T-helper 1 cell (primary cell): ENCODE measurements around the gene UTRN.
A peak's percentile ranks its signal among the peaks of the same experiment; 100 is the strongest.

Experiments used
- DNase-seq, 5 donors: peaks; one replicate each; pipeline ENCODE4 v3.0.0-alpha.2; 2012 to 2020

Gene UTRN

DNA sequence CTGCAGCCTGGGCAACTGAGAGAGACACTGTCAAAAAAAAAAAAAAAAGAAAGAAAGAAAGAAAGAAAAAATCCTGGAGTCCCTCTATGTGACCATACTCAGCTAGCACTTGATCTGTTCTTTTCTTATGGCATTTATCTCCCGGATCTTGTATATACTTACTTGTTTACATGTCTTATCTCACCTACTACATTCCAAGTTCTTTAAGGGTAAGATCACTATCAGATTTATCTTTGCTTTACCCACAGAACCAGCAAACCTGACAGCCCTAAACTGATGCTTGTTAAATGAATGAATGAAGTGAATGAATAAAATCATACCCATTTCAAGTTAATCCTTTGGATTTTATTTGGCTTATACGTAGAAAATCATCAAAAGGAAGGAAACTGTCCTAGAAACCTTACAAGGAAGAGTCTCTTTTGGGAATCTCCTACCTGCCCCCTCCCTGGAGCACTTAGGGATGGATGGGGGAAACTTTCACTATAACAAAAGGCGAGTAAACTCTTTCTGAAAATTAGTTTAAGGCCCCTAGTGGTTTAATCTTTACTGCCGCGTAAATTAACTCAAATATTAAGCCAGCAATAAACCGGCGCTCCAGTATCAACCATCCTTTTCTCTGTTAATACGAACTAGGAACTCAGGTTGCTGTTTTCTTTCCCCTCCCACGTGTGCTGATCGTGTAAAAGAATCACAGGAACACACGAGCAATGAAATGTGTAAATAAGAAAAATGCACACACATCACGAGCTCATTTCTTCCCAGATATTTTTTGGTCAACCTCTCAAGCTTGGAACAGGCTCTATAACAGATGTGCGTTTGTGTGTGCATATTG, 1.3 kb upstream of the UTRN start:
- no peak for DNase-seq

GRCh38 chr6:144284478-144284782, 705 bp upstream of the UTRN start:
- DNase-seq, result no peak

- DNase-seq, result no peak
Observed at GRCh38 chr6:144285548-144285797, 338 bp downstream of the UTRN start.

GRCh38 chr6:144285798-144286502, 815 bp downstream of the UTRN start:
- DNase-seq, result peak; percentile 7 to 41 (median 13)

DNA sequence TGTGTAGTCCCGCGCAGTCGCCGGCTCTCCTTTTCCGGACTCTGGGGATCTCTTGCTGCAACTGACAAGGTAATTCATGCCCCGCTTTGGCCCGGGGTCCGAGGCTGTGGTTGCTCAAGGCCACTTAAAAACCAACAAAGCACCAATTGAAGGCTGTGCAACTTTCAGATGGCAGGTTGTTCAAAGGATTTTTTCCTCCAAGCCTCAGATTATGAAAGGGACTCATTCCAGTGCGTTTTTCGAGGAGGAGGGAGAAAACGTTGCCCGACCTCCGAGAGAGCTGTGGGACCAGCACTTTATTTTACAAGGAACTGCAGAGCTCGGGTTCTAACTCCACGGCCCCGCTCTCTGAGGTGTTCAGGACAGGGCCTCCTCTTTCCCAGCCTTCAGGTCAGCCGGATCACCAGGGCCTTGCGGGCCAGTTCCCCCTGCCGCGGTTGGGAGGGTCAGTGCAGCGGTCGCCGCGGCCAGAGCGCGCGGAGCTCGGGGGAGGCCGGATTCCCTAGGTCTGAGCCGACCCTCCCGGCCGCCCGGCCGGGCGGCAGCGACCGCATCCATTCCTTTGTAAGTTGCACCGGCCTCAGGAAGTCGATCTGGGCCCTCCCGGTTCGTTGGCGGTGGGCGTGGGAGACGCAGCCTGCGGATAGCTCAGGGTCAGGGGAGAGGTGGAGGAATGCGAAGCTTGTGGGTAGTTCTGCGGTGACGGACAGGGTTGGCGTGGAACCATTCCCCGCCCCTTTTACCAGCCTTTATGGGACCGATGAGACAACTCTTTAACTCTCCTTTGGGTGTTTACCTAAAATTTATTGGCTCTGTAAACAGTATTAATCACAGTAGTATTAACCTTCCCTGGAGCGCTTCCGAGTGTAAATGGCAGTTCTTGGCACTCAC, 1.6 kb downstream of the UTRN start:
- peak in 2 of 5 donors; percentile 5 to 6 for DNase-seq

DNA sequence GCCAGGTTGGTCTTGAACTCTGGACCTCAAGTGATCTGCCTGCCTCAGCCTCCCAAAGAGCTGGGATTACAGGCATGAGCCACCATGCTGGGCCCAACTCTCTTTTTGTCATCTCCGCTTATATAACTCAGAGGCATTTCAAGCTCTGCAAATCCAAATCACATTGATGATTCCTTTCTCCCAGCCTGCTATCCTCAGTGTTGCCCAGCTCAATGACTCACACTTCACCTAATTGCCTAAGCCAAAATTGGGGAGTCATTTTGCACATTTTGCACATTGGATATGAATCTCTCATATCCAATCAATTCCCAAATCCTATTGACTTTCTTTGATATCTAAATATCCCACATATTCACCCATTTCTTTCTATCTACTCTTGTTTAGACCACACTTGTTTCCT, 3.9 kb downstream of the UTRN start:
- no peak for DNase-seq

DNA sequence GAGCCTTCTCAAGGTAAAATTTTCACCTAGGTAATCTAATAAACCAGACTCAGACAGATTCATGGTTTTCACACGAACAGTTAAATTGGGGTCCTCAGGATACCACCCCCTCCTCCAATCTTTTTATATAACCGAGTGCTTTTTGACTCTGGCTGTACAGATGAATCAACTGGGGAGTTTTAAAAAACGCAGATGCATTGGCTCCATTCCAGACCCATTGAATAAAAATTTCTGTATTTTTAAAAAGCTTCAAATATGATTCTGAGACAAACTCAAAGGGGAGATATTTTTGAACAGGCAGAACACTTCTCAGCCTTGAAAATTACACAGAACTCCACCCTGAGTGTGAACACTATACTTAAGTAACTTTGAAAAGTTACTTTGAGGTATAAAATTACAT, 7.2 kb downstream of the UTRN start:
- no peak for DNase-seq

GRCh38 chr6:144294016-144294415, 8.9 kb downstream of the UTRN start:
- DNase-seq, result no peak

DNA sequence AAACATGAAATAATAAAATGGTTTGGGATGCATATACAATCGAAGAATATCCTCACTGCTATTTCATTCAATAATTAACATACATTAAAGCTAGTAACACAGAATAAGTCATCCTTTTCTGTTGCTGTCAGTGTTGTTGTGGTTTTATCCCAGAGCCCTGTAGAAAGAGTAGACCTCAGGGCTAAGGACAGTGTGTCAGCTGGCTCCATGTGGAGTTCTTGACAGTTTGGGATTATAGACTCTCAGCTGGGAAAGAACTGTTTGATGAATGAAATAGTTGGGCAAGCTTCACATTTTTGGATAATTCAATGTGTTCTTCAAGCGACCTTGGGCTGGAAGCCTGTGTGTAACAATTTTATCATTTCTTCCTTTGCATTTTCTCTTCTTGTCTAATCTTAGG, 10.1 kb downstream of the UTRN start:
- DNase-seq, result no peak

DNA sequence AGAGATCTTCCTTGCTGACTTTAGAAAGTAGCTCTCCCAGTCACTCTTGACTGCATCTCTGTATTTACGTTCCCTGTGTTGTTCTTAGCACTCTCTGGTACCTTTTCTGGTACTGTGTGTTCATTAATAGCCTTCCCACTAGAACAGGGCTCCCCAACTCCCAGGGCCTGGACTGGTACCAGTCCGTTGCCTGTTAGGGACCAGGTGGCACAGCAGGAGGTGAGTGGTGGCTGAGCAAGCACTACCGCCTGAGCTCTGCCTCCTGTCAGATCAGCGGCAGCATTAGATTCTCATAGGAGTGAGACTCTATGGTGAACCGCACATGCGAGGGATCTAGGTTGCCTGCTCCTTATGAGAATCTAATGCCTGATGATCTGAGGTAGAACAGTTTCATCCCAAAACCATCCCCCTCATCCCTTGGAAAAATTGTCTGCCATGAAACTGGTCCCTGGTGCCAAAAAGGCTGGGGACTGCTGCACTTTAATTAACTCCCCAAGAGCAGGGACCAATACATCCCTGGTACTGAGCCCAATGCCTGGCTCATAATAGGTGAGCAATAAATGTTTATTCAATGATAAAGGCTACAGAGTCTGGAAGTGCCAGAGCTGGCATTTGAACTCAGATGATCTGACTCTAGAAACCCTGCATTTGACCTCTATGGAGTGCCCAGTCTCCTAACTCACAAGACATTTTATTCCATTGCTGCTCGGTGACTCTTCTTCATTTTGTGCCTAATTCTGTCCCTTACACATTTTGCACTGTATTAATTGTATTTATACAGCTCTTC, 11.0 kb downstream of the UTRN start:
- DNase-seq, result no peak

DNA sequence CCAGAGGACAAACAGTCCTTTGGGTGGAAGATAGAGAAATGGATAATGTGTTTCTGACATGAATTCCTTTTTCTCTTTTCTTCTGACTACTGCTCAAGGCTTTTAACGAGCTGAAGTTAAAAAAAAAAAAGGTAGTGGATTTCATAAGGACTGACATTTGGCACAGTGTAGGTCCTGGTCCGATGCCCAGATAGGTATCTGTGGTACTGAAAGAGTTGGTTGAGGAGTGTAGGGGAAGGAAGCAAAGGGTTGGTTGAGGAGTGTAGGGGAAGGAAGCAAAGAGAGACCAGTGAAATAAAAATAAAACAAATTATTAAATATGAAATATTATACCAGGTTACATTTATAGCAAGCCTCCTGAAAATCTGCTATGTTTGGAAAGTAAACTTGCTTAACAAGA, 11.8 kb downstream of the UTRN start:
- no peak for DNase-seq

DNA sequence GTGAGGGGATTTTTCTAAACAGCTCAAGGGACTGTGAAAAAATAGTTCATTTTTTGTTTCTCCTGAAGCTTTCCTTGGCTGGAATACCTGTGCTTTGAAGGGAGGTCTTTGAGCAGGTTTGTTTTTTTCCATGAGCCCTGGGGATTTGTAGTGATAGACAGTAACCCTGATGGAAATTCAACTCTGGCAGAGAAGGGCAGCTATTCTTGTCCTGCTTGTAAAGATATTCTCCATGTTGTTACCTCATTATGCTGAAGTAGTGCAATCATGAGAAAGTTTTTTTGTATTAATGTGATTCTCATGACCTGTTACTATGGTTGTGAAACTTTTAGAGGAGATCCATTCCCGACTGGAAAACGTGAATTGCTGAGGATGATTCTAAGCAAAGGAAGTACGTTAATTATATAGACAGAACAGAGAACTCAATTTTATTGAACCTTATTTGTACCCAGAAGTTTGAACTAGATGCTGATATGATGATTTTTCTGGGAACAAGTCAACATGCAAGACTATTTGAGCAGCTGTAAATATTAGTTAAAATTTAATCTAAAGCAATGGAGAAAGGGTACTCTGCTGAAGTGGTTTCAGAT, 12.5 kb downstream of the UTRN start:
- DNase-seq, result no peak

DNA sequence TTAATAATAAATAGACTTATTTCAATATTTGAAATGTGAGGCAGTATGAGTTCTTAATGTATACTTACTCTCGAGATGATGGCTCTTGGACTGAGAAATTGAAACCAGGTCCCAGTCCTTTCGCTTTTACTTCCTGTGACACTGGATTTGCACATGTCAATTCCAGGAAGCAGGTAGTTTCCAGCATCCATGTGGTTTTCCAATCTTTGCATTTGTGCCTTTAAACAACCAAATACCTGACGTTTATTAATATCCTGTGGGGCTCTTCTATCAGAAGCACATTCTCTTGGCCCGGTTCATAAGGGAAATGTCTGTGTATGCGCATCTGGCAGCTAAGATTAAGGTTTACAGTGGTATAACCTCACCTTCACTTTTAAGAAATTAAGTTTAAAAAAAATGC, 13.1 kb downstream of the UTRN start:
- no peak for DNase-seq

DNA sequence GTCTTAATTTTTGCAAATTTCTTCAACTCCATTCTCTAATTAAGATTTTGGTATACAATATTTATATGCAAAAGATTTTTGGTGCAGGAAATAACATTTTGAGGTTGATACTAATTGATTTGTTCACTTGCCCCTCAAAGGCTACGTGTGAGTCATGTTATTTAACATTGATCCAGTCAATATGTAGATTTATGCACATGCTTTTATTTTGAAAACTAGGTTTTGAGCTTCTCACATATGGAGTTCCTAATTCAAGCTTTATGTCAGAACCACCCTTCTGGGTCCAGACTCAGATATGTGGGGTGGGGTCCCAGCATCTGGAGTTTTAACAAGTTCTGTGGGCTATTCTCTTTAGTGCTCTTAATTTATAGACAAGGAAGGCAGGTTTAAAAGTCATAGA, 13.8 kb downstream of the UTRN start:
- DNase-seq, result no peak

DNA sequence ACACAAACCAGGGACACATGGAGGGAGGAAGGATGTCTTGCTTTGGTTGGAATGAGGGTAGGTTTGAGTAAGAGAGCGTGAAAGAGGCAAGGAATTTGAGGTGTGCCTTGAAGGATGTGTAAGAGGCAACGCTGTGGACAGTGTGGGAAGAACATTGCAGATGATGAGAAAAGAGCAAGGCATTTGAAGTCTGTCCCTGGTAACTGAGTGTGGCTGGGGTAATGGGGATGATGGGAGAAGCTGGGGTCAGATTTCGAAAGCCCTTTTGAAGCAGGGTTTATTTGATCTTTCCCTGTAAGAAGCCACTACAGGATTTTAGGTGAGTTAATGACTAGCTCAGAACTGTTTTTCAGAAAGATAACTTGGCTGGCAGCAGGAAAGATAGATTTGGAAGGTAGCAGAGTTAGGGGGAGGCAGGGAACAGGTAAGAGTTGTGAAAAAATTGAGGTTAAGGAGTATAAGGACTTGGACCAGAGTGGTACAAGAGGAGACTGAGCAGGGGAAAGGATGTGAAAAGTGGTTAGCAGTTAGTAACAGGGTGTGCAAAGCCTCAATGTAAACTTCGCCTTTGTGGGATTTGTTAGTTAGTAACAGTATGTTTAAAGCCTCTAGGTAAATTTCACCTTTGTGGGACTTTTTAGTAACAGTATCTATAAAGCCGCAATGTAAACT, 17.7 kb downstream of the UTRN start:
- DNase-seq, result no peak

GRCh38 chr6:144304223-144304848, 19.2 kb downstream of the UTRN start:
- DNase-seq, result no peak

DNA sequence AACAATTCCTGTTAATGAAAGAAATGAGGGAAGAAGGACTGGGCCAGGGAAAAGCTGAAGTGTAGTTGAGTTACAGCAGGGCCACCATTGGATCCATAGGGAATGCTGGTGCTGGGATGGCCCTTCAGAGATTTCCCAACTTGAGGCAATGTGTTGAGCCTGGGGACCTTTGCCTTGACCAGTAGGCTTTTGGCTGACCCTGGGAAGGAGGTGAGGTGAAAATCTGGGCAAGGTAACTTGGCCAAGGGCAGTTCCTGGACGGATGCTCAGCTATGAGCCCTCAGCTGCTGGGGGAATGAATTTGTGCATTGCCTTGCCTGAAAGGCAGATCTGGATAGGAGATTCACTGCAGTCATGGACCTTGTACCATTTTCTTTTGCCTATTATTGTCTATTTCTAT, 20.4 kb downstream of the UTRN start:
- DNase-seq, result no peak

- peak in 1 of 5 donors; percentile 70 for DNase-seq
Observed at GRCh38 chr6:144305985-144306384, 20.9 kb downstream of the UTRN start.

GRCh38 chr6:144307880-144308279, 22.7 kb downstream of the UTRN start:
- no peak for DNase-seq

DNA sequence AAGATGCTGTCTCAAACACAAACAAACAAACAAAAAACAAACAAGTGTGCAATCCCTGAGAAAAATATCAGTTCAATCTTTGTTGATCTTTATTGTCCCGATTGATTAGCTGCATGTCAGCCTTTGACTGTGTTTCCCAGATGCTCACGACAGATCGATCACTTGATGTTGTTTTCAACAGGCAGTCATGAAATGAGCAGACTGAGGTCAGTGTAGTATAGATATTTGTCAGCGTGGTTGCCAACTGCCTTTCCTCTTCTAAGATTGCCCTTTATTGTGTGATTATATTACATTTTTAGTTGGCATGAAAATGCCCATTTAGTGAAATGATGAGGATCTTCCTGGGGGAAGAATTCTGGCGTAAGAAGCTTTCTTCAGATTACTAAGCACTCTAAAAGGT, 25.6 kb downstream of the UTRN start:
- DNase-seq, result peak in 1 of 5 donors; percentile 82

- DNase-seq, result no peak
Observed at GRCh38 chr6:144311361-144311760, 26.2 kb downstream of the UTRN start.
